ENCODE measurements around the gene SLC25A18. TPM values are rescaled to one million over a fixed set of nuclear protein-coding genes. Genes with fewer than 3 reads are reported as not detected.

Gene SLC25A18
- total and polyA plus RNA-seq, 3 donors from 2014 or later = 6.8 to 14.9 (median 11.9) TPM

DNA sequence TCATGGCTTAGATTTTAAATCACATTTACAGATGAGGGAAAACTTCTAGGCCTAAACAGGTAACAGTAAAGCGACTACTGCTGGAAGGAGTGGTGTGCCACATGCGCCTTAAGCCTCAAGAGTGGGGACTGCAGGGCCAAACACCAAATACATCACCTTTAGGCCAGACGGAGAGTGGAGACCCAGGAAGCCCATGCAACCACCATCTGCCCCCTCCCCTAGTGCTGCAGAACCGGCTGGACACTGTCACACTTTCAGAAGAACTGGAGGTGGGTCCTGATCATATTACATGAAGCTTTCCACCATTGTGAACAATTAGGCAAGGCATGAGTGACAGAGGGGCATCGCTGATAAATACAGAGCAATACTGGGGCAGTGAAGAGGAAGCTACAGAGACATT is 28.9 kb downstream of the SLC25A18 start:
- no peak for DNase-seq
- Histone ChIP-seq H3K36me3 (ENCODE audit: low read depth, missing control alignments) (no peaks in the 10 kb centered on the region), H3K27ac (no peak overlapping the region), H3K27me3 (no peaks in the 10 kb centered on the region), H3K4me1 (no peaks in the 10 kb centered on the region), H3K9me3 (no peaks in the 10 kb centered on the region), H3K4me3 (no peak overlapping the region)
- intact Hi-C loops (cut with DNase I; ENCODE audit: low total_unique reads) = no loop called here
- no peak for TF ChIP-seq POLR2A (IDR thresholded peaks at IDR 0.05)
- TF ChIP-seq, protein P1, sequence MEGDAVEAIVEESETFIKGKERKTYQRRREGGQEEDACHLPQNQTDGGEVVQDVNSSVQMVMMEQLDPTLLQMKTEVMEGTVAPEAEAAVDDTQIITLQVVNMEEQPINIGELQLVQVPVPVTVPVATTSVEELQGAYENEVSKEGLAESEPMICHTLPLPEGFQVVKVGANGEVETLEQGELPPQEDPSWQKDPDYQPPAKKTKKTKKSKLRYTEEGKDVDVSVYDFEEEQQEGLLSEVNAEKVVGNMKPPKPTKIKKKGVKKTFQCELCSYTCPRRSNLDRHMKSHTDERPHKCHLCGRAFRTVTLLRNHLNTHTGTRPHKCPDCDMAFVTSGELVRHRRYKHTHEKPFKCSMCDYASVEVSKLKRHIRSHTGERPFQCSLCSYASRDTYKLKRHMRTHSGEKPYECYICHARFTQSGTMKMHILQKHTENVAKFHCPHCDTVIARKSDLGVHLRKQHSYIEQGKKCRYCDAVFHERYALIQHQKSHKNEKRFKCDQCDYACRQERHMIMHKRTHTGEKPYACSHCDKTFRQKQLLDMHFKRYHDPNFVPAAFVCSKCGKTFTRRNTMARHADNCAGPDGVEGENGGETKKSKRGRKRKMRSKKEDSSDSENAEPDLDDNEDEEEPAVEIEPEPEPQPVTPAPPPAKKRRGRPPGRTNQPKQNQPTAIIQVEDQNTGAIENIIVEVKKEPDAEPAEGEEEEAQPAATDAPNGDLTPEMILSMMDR (IDR thresholded peaks at IDR 0.05) = no peak
- WGBS, 2 donors = 84 to 93% methylated on average over 5 of the region's 5 CpGs

DNA sequence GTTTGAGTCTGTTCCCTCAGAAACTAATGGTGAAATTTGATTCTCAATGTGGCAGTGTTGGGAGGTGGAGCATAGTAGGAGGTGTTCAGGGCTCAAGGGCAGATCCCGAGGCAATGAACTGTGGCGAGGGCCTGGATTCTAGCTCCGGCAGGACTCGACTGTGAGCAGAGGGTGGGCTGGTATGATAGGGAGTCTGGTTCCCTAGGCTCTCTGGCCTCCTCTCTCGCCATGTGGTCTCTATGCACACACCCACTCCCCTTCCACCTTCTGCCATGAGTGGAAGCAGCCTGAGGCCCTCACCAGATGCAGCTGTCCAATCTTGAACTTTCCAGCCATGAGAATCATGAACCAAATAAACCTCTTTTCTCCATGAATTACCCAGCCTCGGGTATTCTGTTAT is 32.9 kb downstream of the SLC25A18 start:
- no peak for TF ChIP-seq POLR2A (IDR thresholded peaks at IDR 0.05)
- TF ChIP-seq, protein P1 (IDR thresholded peaks at IDR 0.05) = no peak
- intact Hi-C loops (cut with DNase I; ENCODE audit: low total_unique reads) = no loop called here
- Histone ChIP-seq H3K36me3 (ENCODE audit: low read depth, missing control alignments) (no peaks in the 10 kb centered on the region), H3K27ac (no peak overlapping the region), H3K27me3 (no peaks in the 10 kb centered on the region), H3K4me1 (no peaks in the 10 kb centered on the region), H3K9me3 (no peaks in the 10 kb centered on the region), H3K4me3 (no peak overlapping the region)
- no peak for DNase-seq
- 96 to 97% methylated on average over 6 of the region's 6 CpGs for WGBS, 2 donors

DNA sequence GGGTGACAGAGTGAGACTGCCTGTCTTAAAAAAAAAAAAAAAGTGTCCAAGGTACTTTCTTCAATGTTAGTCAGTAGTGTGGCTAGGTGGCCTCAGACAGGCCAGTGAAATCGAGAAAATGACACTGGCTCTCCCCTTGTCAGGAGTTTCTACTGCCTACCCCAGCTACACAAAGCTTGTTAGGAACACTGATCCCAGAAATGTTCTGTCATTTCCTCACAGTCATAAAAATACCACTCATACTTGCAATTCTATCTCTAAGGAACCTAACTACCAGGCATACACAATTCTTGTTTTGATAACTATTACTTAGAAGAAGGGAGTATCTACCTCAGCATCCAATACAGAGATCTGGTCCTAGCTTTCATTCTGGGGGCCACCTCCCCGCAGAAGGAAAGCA is 33.9 kb downstream of the SLC25A18 start:
- Histone ChIP-seq H3K4me1 (no peaks in the 10 kb centered on the region), H3K27ac (no peak overlapping the region), H3K4me3 (no peak overlapping the region), H3K9me3 (no peaks in the 10 kb centered on the region), H3K36me3 (ENCODE audit: low read depth, missing control alignments) (no peaks in the 10 kb centered on the region), H3K27me3 (no peaks in the 10 kb centered on the region)
- 95 to 97% methylated on average over 2 of the region's 2 CpGs for WGBS, 2 donors
- DNase-seq = no peak
- TF ChIP-seq POLR2A (IDR thresholded peaks at IDR 0.05) = no peak
- TF ChIP-seq, protein P1 (IDR thresholded peaks at IDR 0.05) = no peak
- intact Hi-C loops (cut with DNase I; ENCODE audit: low total_unique reads) = no loop called here

DNA sequence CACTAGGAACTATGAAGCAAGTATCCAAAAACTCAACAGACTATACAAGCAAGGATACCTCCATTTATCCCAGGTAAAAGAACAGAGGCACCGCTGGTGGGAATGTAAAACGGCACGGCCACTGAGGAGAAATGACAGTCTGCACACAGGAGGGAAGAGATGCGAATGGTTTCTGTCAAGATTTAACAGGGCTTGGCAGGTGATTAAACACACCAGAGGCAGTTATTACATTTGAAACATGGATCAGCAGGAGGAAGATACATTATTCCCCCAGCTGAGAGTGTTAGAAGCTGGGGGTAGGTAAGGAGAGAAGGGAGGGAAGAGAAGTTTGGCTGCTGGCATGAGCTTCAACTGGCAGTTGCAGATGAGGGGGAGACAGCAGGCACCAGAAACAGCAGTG is 35.0 kb downstream of the SLC25A18 start:
- H3K4me1 ChIP-seq = no peaks in the 10 kb centered on the region
- TF ChIP-seq POLR2A (IDR thresholded peaks at IDR 0.05) = no peak
- TF ChIP-seq, protein P1 (IDR thresholded peaks at IDR 0.05) = no peak
- DNase-seq = no peak
- 97 to 98% methylated on average over 4 of the region's 4 CpGs for WGBS, 2 donors
- intact Hi-C loops (cut with DNase I; ENCODE audit: low total_unique reads) = no loop called here
- H3K4me3 ChIP-seq = no peak overlapping the region
- H3K27ac ChIP-seq = no peak overlapping the region
- H3K36me3 ChIP-seq (ENCODE audit: low read depth, missing control alignments) = no peaks in the 10 kb centered on the region
- no peaks in the 10 kb centered on the region for H3K27me3 ChIP-seq
- no peaks in the 10 kb centered on the region for H3K9me3 ChIP-seq

DNA sequence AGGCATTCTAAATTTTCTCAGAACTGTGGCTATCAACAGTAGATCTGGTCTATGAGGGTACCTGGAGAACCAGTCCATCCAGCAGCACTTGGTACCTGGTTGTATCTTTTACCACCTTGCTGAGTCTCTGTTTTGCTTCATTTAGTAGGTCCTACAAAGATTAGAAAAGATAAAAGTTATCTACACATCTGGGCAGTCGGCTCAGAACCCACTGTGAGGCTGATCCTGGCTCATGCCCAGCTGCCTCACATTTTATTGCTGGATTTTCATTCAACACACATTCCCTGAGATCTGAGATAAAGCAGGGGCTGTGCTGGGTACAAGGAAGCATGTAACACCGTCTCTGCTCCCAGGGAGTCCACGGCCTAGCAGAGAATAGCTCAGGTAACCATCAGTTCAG is 37.7 kb downstream of the SLC25A18 start:
- TF ChIP-seq, protein P1 (IDR thresholded peaks at IDR 0.05) = no peak
- no peak for TF ChIP-seq POLR2A (IDR thresholded peaks at IDR 0.05)
- no peaks in the 10 kb centered on the region for H3K4me1 ChIP-seq
- intact Hi-C loops (cut with DNase I; ENCODE audit: low total_unique reads) = no loop called here
- H3K27me3 ChIP-seq = no peaks in the 10 kb centered on the region
- no peak overlapping the region for H3K4me3 ChIP-seq
- DNase-seq = no peak
- no peaks in the 10 kb centered on the region for H3K9me3 ChIP-seq
- H3K27ac ChIP-seq = no peak overlapping the region
- 68 to 73% methylated on average over 3 of the region's 3 CpGs for WGBS, 2 donors
- no peaks in the 10 kb centered on the region for H3K36me3 ChIP-seq (ENCODE audit: low read depth, missing control alignments)
